Measurements from ENCODE around the gene RMI1.

Gene RMI1

GRCh38 chr9:83957248-83957513 is 23.4 kb upstream of the RMI1 start:
- no peak for DNase-seq (ENCODE audit: low read depth)

DNA sequence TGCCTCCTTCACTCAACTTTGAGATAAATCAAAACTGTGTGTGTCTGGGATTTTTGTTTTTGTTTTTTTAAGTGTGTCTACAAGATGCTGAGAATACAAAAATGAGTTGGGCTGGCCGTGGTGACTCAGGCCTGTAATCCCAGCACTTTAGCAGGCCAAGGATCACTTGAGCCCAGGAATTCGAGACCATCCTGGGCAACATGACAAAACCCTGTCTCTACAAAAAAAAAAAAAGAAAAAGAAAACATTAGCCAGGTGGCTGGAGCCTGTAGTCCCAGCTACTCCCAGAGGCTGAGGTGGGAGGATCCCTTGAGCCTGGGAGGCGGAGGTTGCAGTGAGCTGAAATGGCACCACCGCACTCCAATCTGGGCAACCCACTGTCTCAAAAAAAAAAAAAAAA is 21.5 kb upstream of the RMI1 start:
- H3K4me3 ChIP-seq (ENCODE audit: low read length): no peak overlapping the region
- DNase-seq (ENCODE audit: low read depth): peak; percentile 58
- TF ChIP-seq CTCF (conservative IDR thresholded peaks at IDR 0.05; ENCODE audit: low read depth, low read length): no peak

More at GRCh38 chr9:83957248-83957513, 23.4 kb upstream of the RMI1 start:
- TF ChIP-seq CTCF (conservative IDR thresholded peaks at IDR 0.05; ENCODE audit: low read depth, low read length): no peak
- H3K4me3 ChIP-seq (ENCODE audit: low read length): peak overlapping the region; percentile 75

GRCh38 chr9:83960991-83961390 is 19.6 kb upstream of the RMI1 start:
- H3K4me3 ChIP-seq (ENCODE audit: low read length): no peak overlapping the region
- DNase-seq (ENCODE audit: low read depth): no peak
- no peak for TF ChIP-seq CTCF (conservative IDR thresholded peaks at IDR 0.05; ENCODE audit: low read depth, low read length)

DNA sequence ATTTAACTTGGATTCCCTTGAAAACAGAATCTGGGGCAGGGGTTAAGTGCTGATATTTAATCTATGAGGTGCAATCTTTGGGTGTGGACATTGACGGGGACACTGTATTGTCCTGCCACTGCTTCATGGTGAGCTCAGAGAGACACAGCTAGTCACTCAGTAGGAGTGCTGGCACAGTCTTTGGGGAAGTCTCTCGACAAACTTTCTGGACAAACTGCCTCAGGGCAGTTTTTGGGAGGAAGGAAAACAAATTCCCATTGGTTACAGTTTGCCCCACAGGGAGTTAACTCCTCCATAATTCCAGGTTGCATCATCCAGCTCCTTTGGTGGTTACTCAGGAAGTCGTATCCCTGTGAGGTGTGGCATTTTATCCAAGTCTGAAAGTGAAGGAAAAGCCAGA is 18.4 kb upstream of the RMI1 start:
- no peak for DNase-seq (ENCODE audit: low read depth)
- no peak for TF ChIP-seq CTCF (conservative IDR thresholded peaks at IDR 0.05; ENCODE audit: low read depth, low read length)
- no peak overlapping the region for H3K4me3 ChIP-seq (ENCODE audit: low read length)

GRCh38 chr9:83964973-83965349 is 15.6 kb upstream of the RMI1 start:
- H3K4me3 ChIP-seq (ENCODE audit: low read length): no peak overlapping the region
- no peak for DNase-seq (ENCODE audit: low read depth)
- no peak for TF ChIP-seq CTCF (conservative IDR thresholded peaks at IDR 0.05; ENCODE audit: low read depth, low read length)

DNA sequence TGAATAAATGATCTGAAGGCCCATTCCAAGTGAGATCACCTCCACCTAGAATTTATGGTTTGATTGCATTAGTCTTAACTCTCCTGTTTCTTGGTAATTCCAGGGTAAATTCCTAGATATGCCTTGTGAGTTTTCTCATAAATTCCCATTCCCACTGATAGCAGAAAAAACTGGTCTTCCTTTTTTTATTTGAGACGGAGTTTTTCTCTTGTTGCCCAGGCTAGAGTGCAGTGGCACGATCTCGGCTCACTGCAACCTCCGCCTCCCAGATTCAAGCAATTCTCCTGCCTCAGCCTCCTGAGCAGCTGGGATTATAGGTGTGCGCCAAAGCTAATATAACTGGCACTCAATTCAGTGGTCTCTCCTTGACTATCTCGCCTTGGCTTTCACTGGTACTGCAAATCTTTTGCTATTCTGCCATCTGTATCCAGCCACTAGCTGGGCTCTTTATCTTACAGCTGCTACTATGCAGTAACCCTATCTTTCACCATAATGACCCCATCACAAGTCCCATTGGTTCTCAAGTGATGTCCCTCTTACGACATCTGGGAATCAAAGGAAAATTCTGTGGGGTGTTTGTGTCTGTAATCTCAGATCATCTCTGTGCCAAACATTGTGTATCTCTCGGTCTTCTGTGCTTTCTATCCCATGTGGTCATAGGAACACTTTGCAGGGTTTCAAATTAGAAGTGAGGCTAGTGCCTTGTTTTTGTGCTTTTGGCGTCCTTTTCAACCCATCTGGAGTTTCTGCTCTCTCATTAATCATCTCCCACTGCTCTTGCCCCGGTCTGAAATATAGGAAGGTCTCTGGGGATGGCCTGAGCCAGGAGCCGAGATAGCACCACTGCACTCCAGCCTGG is 15.0 kb upstream of the RMI1 start:
- no peak overlapping the region for H3K4me3 ChIP-seq (ENCODE audit: low read length)
- TF ChIP-seq CTCF (conservative IDR thresholded peaks at IDR 0.05; ENCODE audit: low read depth, low read length): no peak
- DNase-seq (ENCODE audit: low read depth): no peak

DNA sequence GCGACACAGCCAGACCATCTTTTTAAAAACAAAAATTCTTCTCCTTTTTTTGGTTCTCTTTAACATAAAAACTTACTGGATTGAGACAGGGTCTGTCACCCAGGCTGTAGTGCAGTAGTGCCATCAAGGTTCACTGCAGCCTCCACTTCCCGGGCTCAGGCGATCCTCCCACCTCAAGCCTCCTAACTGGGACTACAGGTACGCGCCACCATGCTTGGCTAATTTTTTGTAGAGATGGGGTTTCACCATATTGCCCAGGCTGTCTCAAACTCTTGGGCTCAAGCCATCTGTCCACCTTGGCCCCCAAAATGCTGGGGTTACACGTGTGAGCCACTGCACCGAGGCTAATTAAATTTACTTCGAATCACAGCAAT is 14.4 kb upstream of the RMI1 start:
- H3K4me3 ChIP-seq (ENCODE audit: low read length): no peak overlapping the region
- no peak for TF ChIP-seq CTCF (conservative IDR thresholded peaks at IDR 0.05; ENCODE audit: low read depth, low read length)
- no peak for DNase-seq (ENCODE audit: low read depth)

Data from retinal pigment epithelial cell (primary cell).